ENCODE measurements around the gene BICDL2.

Gene BICDL2

GRCh38 chr16:3047387-3047720 is 10.6 kb upstream of the BICDL2 start:
- DNase-seq (ENCODE audit: low read depth), result no peak

GRCh38 chr16:3046641-3047386 is 10.1 kb upstream of the BICDL2 start:
- DNase-seq (ENCODE audit: low read depth), result no peak

GRCh38 chr16:3045758-3046640 is 9.3 kb upstream of the BICDL2 start, which contains the start of gene MMP25:
Gene MMP25, plus strand, starts transcription at chr16:3046561. Its CDS starts 357 bp downstream, at chr16:3046918.
- DNase-seq (ENCODE audit: low read depth), result no peak

DNA sequence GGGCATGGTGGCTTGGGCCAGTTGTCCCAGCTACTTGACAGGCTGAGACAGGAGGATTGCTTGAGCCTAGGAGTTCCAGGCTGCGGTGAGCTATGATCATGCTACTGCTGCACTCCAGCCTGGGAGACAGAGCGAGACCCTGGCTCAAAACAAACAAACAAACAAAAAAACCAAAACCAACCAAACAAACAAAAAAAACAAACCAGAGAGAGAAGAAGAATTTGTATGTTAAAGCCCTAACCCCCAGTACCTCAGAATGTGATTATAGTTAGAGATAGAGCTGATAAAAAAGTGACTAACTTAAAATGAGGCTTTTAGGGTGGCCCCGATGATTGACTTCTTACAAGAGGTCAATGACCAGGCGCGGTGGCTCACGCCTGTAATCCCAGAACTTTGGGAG is 8.0 kb upstream of the BICDL2 start:
- DNase-seq (ENCODE audit: low read depth), result no peak

DNA sequence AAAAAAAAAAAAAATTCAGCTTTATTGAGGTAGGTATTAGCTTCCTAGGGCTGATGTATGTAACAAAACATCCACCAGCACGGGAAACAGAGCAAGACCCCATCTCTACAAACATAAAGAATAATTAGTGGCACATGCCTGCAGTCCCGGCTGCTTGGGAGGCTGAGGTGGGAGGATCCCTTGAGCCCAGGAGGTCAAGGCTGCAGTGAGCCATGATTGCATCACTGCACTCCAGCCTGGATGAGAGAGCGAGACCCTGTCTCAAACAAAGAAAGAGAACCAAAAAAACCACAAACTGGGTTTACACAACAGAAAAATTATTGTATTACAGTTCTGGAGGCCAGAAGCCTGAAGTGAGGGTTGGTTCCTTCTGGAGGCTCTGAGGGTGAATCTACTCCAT is 5.6 kb upstream of the BICDL2 start:
- DNase-seq (ENCODE audit: low read depth), result no peak

- no peak for DNase-seq (ENCODE audit: low read depth)
These were observed 2.2 kb upstream of the BICDL2 start for GRCh38 chr16:3038896-3039295.

GRCh38 chr16:3038256-3038655 is 1.5 kb upstream of the BICDL2 start:
- no peak for DNase-seq (ENCODE audit: low read depth)

- no peak for DNase-seq (ENCODE audit: low read depth)
These were observed 595 bp downstream of the BICDL2 start for GRCh38 chr16:3035972-3036725.

- DNase-seq (ENCODE audit: low read depth), result no peak
These were observed 1.3 kb downstream of the BICDL2 start for GRCh38 chr16:3035289-3035971.

- DNase-seq (ENCODE audit: low read depth), result no peak
These were observed 4.1 kb downstream of the BICDL2 start for GRCh38 chr16:3032624-3033023.

DNA sequence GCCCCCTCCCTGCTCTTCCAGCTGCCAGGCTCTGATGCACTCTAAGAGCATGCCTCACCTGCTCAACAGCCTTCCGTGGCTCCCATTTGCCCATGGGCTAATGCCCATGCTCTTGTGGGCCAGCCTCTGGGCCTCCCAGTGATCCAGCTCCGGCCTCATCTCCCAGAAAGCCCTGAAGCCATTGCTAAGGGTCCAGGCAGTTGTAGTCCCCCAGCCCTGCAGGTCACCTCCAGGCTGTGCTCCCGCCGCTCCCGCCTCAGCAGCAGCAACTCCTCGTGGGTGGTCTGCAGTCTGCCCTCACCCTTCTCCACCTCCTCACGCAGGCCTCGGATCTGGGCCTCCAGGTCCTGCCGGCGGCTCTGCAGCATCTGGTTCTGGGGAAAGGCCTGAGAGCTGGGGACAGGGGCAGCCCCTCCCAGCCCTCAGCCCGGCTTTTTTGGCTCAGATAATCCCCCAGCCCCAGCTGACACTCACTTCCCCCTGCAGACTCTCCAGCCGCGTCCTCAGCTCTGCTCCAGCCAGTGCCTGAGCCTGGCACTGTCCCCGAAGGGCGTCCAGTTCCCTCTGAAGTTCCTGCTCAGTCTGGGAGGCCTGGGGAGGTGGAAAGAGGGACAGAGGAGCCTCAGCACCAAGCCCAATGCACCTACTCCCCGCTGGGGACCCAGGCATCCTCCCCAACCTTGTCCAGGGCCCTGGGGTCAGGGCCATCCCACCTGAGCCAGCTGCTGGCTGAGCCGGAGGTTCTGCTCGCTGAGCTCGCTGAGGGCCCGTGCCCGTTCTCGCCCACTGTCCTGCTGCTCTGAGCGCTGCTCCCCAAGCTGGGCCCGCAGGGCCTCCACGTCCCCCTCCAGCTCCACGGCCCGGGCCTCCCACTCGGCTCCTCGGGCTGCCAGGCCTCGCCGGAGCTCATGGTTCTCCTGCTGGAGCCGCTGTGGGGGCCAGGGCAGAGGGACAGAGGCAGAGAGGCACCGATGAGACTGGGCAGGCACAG is 6.2 kb downstream of the BICDL2 start:
- DNase-seq (ENCODE audit: low read depth), result no peak

- no peak for DNase-seq (ENCODE audit: low read depth)
These were observed 7.1 kb downstream of the BICDL2 start for GRCh38 chr16:3029491-3030221.

GRCh38 chr16:3028716-3029319 is 7.9 kb downstream of the BICDL2 start:
- no peak for DNase-seq (ENCODE audit: low read depth)

DNA sequence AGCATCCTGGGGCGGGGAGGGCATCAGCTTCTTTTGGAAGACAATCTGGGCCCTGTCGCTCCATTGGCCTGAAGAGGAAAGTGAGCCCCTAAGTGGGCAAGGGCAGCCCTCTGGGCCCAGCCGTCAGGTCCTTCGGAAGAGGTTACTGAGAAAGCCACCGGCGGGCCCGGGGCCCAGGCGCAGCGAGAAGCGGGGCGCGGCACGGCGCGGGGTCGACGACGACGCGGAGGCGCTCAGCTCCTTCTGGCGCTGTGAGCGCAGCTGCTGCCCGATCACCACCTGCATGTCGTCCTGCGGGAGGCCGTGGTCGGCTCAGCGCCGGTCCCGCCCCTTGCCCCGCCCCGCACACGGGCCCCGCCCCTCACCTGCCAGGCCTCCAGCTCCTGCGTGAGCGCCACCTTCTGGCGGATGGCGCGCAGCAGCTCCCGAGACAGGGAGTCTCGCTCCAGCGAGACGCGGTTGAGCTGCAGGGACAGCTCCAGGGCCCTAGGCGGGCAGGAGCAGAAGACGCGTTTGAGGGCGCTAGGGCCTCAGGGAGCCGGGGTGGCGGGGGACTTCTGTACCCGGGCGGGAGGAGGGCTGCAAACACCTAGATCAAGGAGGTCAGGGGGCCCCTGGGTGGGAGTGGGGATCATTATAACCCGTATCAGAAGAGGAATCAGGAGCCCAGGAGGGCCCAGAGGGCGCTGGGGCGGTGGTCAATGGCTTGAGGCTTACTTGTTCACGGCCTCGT is 8.6 kb downstream of the BICDL2 start:
- peak; percentile 11 for DNase-seq (ENCODE audit: low read depth)

DNA sequence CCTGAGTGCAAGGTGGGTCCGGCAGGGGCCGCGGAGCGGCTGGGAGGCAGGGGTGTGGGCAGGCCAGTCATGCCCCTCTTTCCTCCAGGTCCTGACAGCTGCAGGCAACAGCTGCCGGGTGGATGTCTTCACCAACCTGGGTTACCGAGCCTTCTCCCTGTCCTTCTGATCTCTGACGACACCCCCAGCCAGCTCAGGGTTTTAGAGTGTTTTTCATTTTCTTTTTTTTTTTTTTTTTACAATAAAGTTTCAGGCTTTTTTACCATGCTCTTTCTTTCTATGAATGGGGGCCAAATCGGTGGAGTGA is 9.3 kb downstream of the BICDL2 start:
- no peak for DNase-seq (ENCODE audit: low read depth)

DNA sequence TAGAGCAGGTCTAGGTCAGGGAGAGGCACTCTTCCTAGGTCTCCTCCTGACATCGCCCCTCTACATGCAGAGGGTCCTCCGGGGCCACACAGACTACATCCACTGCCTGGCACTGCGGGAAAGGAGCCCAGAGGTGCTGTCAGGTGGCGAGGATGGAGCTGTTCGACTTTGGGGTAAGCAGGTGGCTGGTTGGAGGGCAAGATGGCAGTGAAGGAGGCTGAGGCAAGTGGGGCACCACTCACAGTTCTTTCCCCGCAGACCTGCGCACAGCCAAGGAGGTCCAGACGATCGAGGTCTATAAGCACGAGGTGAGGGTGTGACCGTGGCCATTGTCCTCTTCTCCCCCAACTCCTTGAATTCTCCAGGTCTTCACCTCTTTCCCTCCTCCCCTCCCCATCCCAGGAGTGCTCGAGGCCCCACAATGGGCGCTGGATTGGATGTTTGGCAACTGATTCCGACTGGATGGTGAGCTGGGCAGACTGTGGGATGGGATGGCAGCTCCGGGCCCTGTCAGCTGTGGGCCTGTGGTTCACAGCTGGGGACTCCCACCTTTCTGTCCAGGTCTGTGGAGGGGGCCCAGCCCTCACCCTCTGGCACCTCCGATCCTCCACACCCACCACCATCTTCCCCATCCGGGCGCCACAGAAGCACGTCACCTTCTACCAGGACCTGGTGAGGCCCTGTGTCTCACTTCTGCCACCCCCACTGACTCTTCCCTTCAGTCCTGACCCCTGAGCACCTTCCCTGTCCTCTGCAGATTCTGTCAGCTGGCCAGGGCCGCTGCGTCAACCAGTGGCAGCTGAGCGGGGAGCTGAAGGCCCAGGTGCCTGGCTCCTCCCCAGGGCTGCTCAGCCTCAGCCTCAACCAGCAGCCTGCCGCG is 9.9 kb downstream of the BICDL2 start:
- DNase-seq (ENCODE audit: low read depth), result no peak

DNA sequence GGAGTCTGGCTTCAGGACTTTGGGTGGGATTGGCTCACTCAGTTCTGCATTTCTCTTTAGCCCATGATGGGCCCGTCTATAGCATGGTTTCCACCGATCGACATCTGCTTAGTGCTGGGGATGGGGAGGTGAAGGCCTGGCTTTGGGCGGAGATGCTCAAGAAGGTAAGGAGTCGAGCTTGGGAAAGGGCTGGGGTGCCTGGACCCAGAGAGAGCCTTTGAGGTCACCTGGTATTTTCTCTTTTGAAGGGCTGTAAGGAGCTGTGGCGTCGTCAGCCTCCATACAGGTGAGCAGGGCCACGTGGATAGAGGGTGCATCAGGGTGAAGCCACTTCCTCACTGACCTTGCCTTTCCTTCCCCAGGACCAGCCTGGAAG is 10.8 kb downstream of the BICDL2 start:
- no peak for DNase-seq (ENCODE audit: low read depth)
